Muscle of arm (tissue), 12 donors: Measurements from ENCODE around the gene ESRRG. TPM values are rescaled to one million over a fixed set of nuclear protein-coding genes. Genes with fewer than 3 reads are reported as not detected.
"Not testable (repeated sequence)": the region's sequence is repeated elsewhere in the genome, so short reads cannot be mapped to it uniquely, and the experiment has no call there.

Experiments
- DNase-seq: peaks from one replicate; pipeline ENCODE4 v3.0.0-alpha.2; 2013
- polyA plus RNA-seq, 12 donors: library from polyadenylated mRNA; unstranded; fragments of 120-200 nt; gene quantifications; one replicate each; pipeline ENCODE4 v1.2.1, GENCODE V29; 2013; ENCODE audit not compliant: insufficient read length in 12 of 12

ESRRG gene
- polyA plus RNA-seq, 12 donors = 5.9 to 32.7 (median 21.4) TPM; not detected in 1

GRCh38 chr1:216576234-216576937 lies 146.8 kb downstream of the ESRRG start:
- DNase-seq = no peak

- DNase-seq = no peak
These were observed 156.5 kb downstream of the ESRRG start for GRCh38 chr1:216566641-216567205.

- DNase-seq = no peak
These were observed 160.1 kb downstream of the ESRRG start for GRCh38 chr1:216563087-216563486.

- DNase-seq = no peak
These were observed 160.8 kb downstream of the ESRRG start for GRCh38 chr1:216562383-216562782.

GRCh38 chr1:216560527-216560926 lies 162.7 kb downstream of the ESRRG start:
- DNase-seq = no peak

- no peak for DNase-seq
These were observed 163.9 kb downstream of the ESRRG start for GRCh38 chr1:216559359-216559758.

- no peak for DNase-seq
These were observed 167.6 kb downstream of the ESRRG start for GRCh38 chr1:216555653-216556052.

- DNase-seq = no peak
These were observed 168.3 kb downstream of the ESRRG start for GRCh38 chr1:216554934-216555333.

- DNase-seq = no peak
These were observed 169.5 kb downstream of the ESRRG start for GRCh38 chr1:216553766-216554165.

- DNase-seq = no peak
These were observed 170.2 kb downstream of the ESRRG start for GRCh38 chr1:216553040-216553439.

GRCh38 chr1:216549796-216550195 lies 173.4 kb downstream of the ESRRG start:
- no peak for DNase-seq

GRCh38 chr1:216542741-216543140 lies 180.5 kb downstream of the ESRRG start:
- no peak for DNase-seq

GRCh38 chr1:216542263-216542662 lies 181.0 kb downstream of the ESRRG start:
- DNase-seq = no peak

- DNase-seq = no peak
These were observed 187.5 kb downstream of the ESRRG start for GRCh38 chr1:216535751-216536150.

- DNase-seq = no peak
These were observed 188.2 kb downstream of the ESRRG start for GRCh38 chr1:216535059-216535458.

- no peak for DNase-seq
These were observed 189.5 kb downstream of the ESRRG start for GRCh38 chr1:216533776-216534175.

GRCh38 chr1:216532251-216532798 lies 190.9 kb downstream of the ESRRG start:
- DNase-seq = no peak

- DNase-seq = peak; percentile 38
These were observed 191.7 kb downstream of the ESRRG start for GRCh38 chr1:216531263-216532239.

GRCh38 chr1:216529851-216530250 lies 193.4 kb downstream of the ESRRG start:
- not testable (repeated sequence) for DNase-seq

- no peak for DNase-seq
These were observed 194.4 kb downstream of the ESRRG start for GRCh38 chr1:216528816-216529215.

GRCh38 chr1:216523449-216524190 lies 199.6 kb downstream of the ESRRG start:
- DNase-seq = no peak
